Duodenal mucosa (tissue), 2 donors: Measurements from ENCODE around the gene GRID2.

Experiments used
- H3K27ac ChIP-seq: one replicate; pipeline ENCODE4 v1.7.0; 2013; ENCODE audit warnings: low read depth, low read length
- H3K27me3 ChIP-seq, 2 donors: one replicate each; pipeline ENCODE4 v1.7.0; 2013; ENCODE audit warnings: low read length in 2 of 2, control low read depth in 1 of 2; ENCODE audit not compliant: insufficient read depth in 2 of 2, control insufficient read depth in 1 of 2
- H3K36me3 ChIP-seq, 2 donors: one replicate each; pipeline ENCODE4 v1.7.0; 2013; ENCODE audit warnings: low read length in 2 of 2, control low read depth in 1 of 2; ENCODE audit not compliant: insufficient read depth in 2 of 2, control insufficient read depth in 1 of 2
- H3K4me1 ChIP-seq, 2 donors: one replicate each; pipeline ENCODE4 v1.7.0; 2013; ENCODE audit warnings: low read length in 2 of 2, control low read depth in 1 of 2; ENCODE audit not compliant: insufficient read depth in 2 of 2, control insufficient read depth in 1 of 2
- H3K4me3 ChIP-seq, 2 donors: one replicate each; pipeline ENCODE4 v1.7.0; 2013; ENCODE audit warnings: low read length in 2 of 2, low read depth in 1 of 2
- H3K9ac ChIP-seq, 2 donors: one replicate each; pipeline ENCODE4 v1.7.0; 2013; ENCODE audit warnings: low read length in 2 of 2, low read depth in 1 of 2
- H3K9me3 ChIP-seq, 2 donors: one replicate each; pipeline ENCODE4 v1.7.0; 2013; ENCODE audit warnings: low read length in 2 of 2, control low read depth in 1 of 2; ENCODE audit not compliant: control insufficient read depth in 1 of 2

The GRID2 gene

GRCh38 chr4:92961881-92962280 lies 658.1 kb downstream of the GRID2 start:
- Histone ChIP-seq H3K4me3 (no peak overlapping the region), H3K27ac (no peak overlapping the region), H3K9ac (no peak overlapping the region), H3K9me3 (no peaks in the 10 kb centered on the region), H3K4me1 (no peaks in the 10 kb centered on the region), H3K27me3 (no peaks in the 10 kb centered on the region), H3K36me3 (no peaks in the 10 kb centered on the region)

DNA sequence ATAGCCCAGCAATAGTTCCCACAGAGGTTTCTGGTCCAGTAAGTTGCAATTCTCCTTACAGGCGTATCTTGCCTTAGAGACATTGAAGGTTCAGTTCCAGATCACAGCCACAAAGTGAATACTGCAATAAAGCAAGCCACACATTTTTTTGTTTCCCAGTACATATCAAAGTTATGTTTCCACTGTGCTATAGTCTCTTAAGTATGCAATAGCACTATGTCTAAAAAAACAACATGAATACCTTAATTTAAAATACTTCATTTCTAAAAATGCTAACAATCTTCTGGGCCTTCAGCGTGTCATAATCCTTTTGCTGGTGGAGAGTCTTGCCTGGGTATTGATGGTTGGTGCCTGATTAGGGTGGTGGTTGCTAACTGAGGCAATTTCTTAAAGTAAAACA lies 659.1 kb downstream of the GRID2 start:
- H3K27ac ChIP-seq = no peak overlapping the region

GRCh38 chr4:92968556-92968955 lies 664.8 kb downstream of the GRID2 start:
- no peak overlapping the region for H3K4me3 ChIP-seq

More for the DNA sequence above, 659.1 kb downstream of the GRID2 start:
- Histone ChIP-seq H3K9ac (no peak overlapping the region), H3K9me3 (no peaks in the 10 kb centered on the region), H3K4me1 (no peaks in the 10 kb centered on the region), H3K4me3 (no peak overlapping the region), H3K27me3 (no peaks in the 10 kb centered on the region), H3K36me3 (no peaks in the 10 kb centered on the region)

DNA sequence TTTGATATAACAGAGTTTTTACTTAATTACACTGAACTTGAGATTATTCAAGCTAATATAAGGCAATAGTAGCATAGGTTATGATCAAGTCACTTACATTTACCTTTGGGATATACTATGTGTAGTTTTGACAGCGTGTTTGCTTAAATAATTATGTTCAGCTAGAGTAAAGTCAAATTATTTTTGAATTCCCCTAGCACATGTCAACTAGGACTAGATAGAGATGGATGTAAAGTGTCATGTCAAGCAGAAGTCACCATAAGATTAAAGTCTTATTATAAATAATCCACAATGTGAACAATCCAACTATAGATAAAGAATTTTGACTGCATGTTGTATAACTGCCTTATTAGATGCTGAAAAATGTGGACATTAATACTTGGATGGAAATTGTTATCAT lies 665.2 kb downstream of the GRID2 start:
- Histone ChIP-seq H3K4me3 (no peak overlapping the region), H3K4me1 (no peaks in the 10 kb centered on the region), H3K9me3 (no peaks in the 10 kb centered on the region), H3K36me3 (no peaks in the 10 kb centered on the region), H3K27ac (no peak overlapping the region), H3K27me3 (no peaks in the 10 kb centered on the region), H3K9ac (no peak overlapping the region)

More at GRCh38 chr4:92968556-92968955, 664.8 kb downstream of the GRID2 start:
- H3K36me3 ChIP-seq = no peaks in the 10 kb centered on the region
- H3K4me1 ChIP-seq = no peaks in the 10 kb centered on the region
- no peak overlapping the region for H3K9ac ChIP-seq
- no peaks in the 10 kb centered on the region for H3K9me3 ChIP-seq
- no peak overlapping the region for H3K27ac ChIP-seq
- no peaks in the 10 kb centered on the region for H3K27me3 ChIP-seq

DNA sequence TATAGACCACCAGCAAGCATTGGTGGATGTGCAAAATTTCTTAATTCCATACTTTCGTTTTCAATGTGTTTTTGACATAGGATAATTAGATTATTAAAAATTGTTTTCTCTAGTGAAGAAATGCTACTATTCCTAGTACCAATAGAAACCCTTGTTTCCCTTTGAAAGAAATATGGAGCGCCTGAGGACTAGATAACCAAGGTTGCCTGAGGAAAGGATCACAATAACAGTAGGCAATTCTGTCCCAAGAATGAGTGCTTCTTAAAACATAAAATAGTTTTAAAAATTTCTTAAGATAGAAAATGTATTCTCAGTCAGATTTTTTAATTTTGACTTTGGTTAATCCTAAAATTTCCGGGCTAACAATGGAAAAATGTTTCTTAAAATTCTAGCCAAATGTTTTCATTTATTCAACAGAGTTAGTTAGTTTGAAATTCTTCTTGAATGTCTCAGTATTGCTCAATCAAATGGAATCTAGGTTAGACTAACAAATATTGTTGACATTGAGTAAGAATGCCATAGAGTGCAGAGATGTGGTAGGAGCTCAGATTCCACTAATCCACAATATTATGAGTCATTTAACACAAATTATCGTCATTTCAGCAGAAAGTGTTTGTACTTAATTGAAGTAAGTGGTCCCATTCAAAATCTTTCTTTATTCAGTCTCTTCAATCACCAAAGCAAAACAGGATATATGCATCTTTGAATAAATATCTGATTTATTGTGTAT lies 666.0 kb downstream of the GRID2 start:
- Histone ChIP-seq H3K4me1 (no peaks in the 10 kb centered on the region), H3K27ac (no peak overlapping the region), H3K9ac (no peak overlapping the region)

GRCh38 chr4:92970996-92971395 lies 667.2 kb downstream of the GRID2 start:
- H3K9me3 ChIP-seq = no peaks in the 10 kb centered on the region
- H3K4me3 ChIP-seq = no peak overlapping the region
- H3K36me3 ChIP-seq = no peaks in the 10 kb centered on the region
- H3K9ac ChIP-seq = no peak overlapping the region
- no peaks in the 10 kb centered on the region for H3K27me3 ChIP-seq
- H3K27ac ChIP-seq = no peak overlapping the region
- H3K4me1 ChIP-seq = no peaks in the 10 kb centered on the region

More for the DNA sequence above, 666.0 kb downstream of the GRID2 start:
- Histone ChIP-seq H3K9me3 (no peaks in the 10 kb centered on the region), H3K4me3 (no peak overlapping the region), H3K27me3 (no peaks in the 10 kb centered on the region), H3K36me3 (no peaks in the 10 kb centered on the region)

- no peak overlapping the region for H3K27ac ChIP-seq
- no peak overlapping the region for H3K9ac ChIP-seq
- no peaks in the 10 kb centered on the region for H3K27me3 ChIP-seq
- no peaks in the 10 kb centered on the region for H3K9me3 ChIP-seq
- no peaks in the 10 kb centered on the region for H3K4me1 ChIP-seq
- no peak overlapping the region for H3K4me3 ChIP-seq
- no peaks in the 10 kb centered on the region for H3K36me3 ChIP-seq
Observed at GRCh38 chr4:92988301-92988700, 684.5 kb downstream of the GRID2 start.

GRCh38 chr4:92992758-92993157 lies 689.0 kb downstream of the GRID2 start:
- H3K9ac ChIP-seq = no peak overlapping the region
- no peaks in the 10 kb centered on the region for H3K27me3 ChIP-seq
- no peak overlapping the region for H3K27ac ChIP-seq
- no peak overlapping the region for H3K4me3 ChIP-seq
- H3K9me3 ChIP-seq = no peaks in the 10 kb centered on the region
- no peaks in the 10 kb centered on the region for H3K4me1 ChIP-seq
- H3K36me3 ChIP-seq = no peaks in the 10 kb centered on the region

DNA sequence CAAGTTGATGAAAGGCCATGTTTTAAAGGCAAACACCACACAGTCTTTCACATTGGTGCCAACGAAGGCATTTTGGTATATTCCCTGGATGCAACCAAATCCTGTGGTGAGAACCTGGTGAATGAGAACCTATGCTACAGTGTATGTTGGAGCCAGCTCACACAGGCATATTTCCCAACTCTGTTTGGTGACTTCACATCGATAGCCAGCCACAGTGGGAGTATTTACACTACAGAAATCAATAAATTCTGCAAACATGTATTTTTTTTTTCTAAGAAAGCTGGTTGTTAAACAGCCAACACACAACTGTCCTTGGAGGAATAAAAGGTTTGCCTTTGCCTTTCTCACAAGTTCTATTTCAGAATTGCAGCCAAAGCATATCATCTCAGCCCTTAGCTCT lies 691.0 kb downstream of the GRID2 start:
- no peaks in the 10 kb centered on the region for H3K36me3 ChIP-seq
- H3K4me3 ChIP-seq = no peak overlapping the region
- H3K27ac ChIP-seq = no peak overlapping the region
- no peaks in the 10 kb centered on the region for H3K4me1 ChIP-seq
- H3K9ac ChIP-seq = no peak overlapping the region
- no peaks in the 10 kb centered on the region for H3K27me3 ChIP-seq
- H3K9me3 ChIP-seq = no peaks in the 10 kb centered on the region

DNA sequence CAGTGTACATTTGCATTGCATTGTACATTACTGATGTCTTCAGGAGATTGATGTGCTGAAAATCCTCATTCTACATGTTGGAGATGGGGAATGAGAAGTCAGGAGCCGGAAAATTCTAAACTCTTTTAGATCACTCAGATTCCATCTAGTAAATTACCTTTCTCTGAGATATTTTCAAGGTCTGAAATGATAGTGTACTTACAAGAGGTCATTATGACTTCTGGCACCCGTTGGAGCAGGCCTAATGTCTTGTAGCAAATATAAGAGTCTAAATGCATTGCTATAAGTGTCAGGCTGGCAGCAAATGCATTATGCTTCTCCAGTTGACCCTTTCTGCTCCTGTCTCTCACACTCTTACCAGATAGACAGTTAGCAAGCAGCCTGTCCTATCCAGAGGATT lies 692.8 kb downstream of the GRID2 start:
- Histone ChIP-seq H3K36me3 (no peaks in the 10 kb centered on the region), H3K4me1 (no peaks in the 10 kb centered on the region), H3K27ac (no peak overlapping the region), H3K4me3 (no peak overlapping the region), H3K9ac (no peak overlapping the region), H3K9me3 (no peaks in the 10 kb centered on the region), H3K27me3 (no peaks in the 10 kb centered on the region)
